ENCODE measurements around the gene MS4A6E. TPM values are rescaled to one million over a fixed set of nuclear protein-coding genes. Genes with fewer than 3 reads are reported as not detected.
"Not testable (repeated sequence)": the region's sequence is repeated elsewhere in the genome, so short reads cannot be mapped to it uniquely, and the experiment has no call there.

MS4A6E gene
- total RNA-seq, 1 donor from 2014 or later = not detected

DNA sequence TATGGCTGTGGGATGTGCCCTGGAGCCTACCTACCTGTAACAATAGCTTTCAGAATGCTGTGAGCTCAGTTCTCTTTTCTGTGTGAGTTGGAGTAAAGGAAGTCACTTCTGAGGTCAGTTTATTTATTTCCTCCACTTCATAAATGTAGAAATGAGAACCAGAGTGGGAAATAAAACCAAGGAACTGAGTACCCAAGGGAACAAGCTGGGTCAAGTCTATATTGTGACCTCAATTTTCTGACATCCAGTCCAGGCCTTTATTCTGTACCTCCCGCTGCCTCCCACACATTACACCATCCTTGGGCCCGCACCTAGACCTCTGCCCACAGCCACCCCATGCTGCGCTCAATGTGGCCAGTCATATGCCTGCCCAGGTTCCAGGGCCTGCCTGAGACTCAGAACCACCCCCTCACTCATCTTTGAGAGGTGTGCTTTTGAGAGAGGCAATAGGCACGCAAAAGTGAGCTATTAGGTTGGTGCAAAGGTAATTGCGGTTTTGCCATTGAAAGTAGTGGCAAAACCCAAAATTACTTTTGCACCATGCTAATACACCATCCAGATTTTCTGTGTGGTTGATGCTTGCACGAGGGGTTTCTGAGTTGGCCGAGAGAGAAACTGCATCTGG lies 9.8 kb downstream of the MS4A6E start:
- intact Hi-C loops (cut with micrococcal nuclease) = no loop called here

- intact Hi-C loops (cut with micrococcal nuclease) = no loop called here
Measured at GRCh38 chr11:60338053-60338452, 11.0 kb downstream of the MS4A6E start.

DNA sequence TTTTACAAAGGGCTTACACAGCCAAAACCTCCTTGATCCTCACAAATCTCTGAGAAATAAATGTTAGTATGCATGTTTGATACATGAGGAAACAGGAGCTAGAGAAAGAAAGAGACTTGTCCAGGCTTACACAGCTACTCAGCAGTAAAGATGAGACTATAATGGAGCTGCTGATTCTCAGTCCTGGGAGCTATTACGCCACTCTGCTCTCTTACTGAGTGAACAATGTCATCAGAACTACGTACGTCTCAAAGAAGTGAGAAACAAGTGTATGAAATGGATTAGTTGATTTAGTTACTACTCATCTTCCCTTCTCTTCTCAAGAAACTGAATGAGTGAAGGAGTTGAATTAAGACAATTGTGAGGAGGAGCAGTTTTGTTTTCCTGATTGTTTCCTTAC lies 12.3 kb downstream of the MS4A6E start:
- intact Hi-C loops (cut with micrococcal nuclease) = no loop called here

- intact Hi-C loops (cut with micrococcal nuclease) = loop anchor here (1.0 kb wide), 1 partner anchor 275 kb away; no protein-coding TSS in a partner anchor
Measured at GRCh38 chr11:60343094-60343704, 16.1 kb downstream of the MS4A6E start.

DNA sequence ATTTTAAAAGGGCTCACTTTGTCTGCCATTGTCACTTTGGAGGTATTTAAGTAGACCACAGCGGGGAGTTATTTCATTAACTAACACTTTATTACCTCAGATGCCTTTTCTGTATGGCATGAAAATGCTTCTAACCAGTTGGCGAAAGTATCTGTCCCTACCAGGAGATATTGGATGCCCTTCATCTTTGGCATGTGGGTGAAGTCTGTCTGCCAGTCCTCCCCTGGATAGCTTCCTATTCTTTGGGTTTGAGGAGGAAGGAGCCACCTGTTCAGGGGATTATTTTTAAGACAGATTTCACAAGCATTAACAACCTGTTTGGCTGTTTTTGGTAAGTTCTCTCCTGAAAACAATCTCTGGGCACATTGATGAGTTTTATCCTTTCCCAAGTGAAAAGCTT lies 17.1 kb downstream of the MS4A6E start:
- intact Hi-C loops (cut with micrococcal nuclease) = no loop called here

DNA sequence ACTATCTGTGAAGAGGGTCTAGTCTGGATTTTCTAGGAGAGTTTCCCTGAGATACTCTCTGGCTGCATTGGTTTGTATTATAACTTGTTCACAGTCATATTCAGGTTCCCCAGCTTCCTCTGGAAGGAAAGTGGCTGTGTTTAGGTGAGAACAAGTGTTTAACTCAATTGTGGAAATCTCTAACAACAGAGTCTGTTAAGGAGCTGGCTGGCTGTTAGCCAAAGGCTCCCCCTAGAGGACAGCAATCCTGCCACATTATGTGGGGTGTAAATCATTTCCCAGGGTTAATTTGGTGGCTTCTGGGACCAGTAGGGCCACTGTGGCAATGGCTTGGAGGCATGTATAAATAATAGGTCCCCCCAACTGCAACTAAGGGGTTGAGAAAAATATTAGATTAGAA lies 18.4 kb downstream of the MS4A6E start:
- intact Hi-C loops (cut with micrococcal nuclease) = no loop called here

GRCh38 chr11:60347084-60347797 lies 20.2 kb downstream of the MS4A6E start:
- intact Hi-C loops (cut with micrococcal nuclease) = no loop called here

DNA sequence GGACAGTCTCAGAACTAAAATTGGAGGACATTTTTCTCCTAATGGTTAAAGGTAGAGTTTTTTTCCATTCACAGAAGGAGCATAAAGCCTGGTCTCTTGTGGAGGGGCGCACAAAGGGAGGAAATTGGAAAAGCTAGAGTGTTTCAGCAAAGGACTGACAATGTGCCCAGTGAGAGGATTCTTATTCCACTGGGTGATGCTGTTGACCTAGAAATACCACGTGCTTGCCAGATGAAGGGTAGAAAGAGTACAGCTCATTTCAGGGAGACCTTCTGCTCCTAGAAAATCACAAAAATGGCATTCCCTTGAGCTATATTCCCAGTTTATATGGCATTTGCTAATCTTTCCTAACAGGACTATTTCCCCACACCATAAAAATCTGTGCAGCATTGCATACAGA lies 21.1 kb downstream of the MS4A6E start:
- intact Hi-C loops (cut with micrococcal nuclease) = no loop called here

- intact Hi-C loops (cut with micrococcal nuclease) = no loop called here
Measured at GRCh38 chr11:60349990-60350389, 22.9 kb downstream of the MS4A6E start.

DNA sequence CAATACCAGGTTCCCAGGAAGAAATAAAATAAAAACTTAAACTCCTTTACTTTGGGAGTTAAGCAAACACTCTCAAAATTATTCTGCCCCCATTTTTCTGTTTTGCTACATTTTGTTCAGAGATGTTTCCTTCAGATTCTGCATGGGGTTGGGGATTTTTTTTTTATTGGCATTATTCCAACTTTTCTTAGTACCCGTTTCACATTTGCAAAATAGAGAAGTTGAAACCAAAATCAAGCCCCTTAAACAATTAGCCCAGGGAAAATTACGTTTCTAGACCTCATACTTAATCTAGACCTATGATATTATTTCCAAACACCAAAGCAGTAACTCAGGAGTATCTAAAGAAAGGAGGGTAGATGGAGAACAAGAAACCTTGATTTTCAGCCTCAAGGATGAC lies 30.7 kb downstream of the MS4A6E start:
- intact Hi-C loops (cut with micrococcal nuclease) = no loop called here

DNA sequence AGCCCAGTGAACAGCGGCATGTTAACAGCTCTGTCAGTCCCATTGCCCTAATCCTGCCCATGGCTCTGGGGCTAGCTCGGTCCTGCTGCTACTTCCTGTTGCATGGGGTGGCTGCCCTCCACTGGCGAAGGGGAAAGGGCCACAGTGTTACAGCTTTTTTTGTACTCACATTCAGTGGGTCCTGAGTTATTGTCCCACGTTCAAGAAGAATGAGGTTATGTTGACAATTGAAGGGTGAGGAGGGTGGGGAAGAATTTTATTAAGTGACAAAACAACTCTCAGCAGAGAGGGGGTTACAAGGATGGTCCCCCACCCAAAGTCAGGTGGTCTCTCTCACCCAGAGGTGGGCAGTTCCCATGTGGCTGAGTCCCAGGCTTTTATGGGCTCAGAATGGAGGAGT lies 33.6 kb downstream of the MS4A6E start:
- intact Hi-C loops (cut with micrococcal nuclease) = no loop called here

- intact Hi-C loops (cut with micrococcal nuclease) = no loop called here
Measured at GRCh38 chr11:60362241-60362640, 35.2 kb downstream of the MS4A6E start.

- intact Hi-C loops (cut with micrococcal nuclease) = loop anchor here (1.0 kb wide), 2 partner anchors 122 to 254 kb away; no protein-coding TSS in a partner anchor
Measured at GRCh38 chr11:60363542-60364470, 36.8 kb downstream of the MS4A6E start.

- intact Hi-C loops (cut with micrococcal nuclease) = not testable (repeated sequence)
Measured at GRCh38 chr11:60366262-60366904, 39.3 kb downstream of the MS4A6E start.

DNA sequence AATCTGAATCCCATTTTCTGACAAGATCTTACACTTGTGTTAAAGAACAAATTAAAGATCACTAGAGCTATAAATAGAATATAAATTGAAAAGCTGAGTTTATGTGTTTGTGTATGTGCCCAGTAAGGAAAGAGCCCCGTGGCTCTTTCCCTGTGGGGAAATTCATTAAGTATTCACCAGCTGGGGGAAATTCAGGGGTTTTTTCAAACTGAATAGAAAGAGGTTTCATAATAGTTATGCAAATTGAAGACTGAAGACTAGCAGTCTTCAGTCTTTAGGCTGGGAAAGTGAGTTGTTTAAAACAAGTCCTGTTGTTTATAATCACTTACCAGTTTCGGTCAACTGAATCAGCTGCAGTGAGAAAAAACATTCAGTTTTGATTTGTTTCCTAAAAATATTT lies 40.0 kb downstream of the MS4A6E start:
- intact Hi-C loops (cut with micrococcal nuclease) = no loop called here

DNA sequence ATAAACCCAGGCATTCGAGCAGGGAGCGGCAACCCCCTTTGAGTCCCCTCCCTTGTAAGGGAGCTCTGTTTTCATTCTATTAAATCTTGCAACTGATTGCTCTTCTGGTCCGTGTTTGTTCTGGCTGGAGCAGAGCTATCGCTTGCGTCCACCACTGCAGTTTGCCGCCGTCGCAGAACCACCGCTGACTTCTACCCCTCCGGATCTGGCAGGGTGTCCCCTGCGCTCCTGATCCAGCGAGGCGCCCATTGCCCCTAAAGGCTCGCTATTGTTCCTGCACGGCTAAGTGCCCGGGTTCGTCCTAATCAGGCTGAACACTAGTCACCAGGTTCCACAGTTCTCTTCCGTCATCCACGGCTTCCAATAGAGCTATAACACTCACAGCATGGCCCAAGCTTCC lies 40.8 kb downstream of the MS4A6E start:
- intact Hi-C loops (cut with micrococcal nuclease) = no loop called here

DNA sequence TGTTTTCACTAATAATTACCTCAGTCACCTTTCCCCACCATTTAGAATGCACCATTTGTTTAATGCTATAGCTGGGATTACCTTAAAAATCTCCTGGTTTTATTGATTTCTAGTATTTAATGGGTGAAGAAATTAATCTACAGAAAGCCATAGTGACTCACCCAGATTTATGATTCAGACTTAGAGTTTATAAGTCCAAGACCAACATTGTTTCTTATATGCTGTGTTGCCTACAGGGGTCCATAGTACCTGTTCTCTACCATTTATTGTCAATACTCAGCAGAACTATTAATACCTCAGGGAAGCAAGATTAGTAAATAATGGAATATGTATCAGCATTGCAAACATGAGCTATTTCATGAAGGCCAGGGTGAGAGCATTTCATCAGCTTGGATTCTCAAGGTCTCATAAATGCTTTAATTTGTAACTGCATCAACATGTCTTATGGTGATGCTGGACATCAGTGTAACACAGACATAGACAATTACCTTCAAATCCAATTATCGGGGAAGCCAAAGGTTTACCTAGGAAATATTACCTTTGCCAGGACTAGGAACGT lies 43.3 kb downstream of the MS4A6E start:
- intact Hi-C loops (cut with micrococcal nuclease) = no loop called here

DNA sequence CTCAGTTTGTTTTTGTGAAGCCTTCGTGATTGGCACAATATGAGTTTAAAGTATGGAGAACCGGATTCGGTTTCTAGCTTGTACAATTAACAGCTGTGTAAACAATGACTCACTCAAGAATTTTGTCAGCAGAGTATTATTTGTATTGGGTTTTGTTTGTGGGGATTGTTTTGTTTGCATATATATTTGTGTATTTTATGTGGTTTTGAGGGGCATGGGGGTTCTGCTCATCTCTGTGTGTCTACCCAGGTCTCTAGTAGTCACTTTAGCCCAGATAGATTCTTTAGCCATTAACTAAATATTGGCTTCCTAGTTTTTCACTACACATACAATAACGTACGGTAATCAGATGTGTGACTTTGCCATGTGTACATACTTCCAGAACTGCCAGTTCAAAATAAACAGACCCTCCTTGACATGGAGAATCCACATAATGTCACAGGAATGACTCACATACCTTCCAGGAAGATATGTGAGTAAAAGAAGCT lies 43.8 kb downstream of the MS4A6E start:
- intact Hi-C loops (cut with micrococcal nuclease) = no loop called here

- intact Hi-C loops (cut with micrococcal nuclease) = no loop called here
Measured at GRCh38 chr11:60371386-60371785, 44.3 kb downstream of the MS4A6E start.

DNA sequence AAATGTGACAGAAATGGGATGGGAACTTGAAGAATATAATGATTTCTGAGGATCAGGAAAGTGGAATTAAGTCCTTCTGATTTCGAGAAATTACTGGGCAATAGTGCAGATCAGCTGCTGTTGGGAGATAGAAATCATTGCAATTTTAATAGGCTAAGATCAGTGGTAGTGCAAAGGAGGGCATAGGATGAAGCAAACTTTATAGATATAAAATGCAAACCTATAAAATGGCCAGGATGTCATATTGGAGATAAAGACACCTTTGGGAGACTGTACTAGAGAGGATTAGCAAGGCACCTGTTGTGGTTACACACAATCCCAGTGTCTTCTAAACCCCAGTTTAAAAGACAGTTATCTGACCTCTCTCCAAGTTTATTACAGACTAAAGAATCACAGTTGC lies 44.8 kb downstream of the MS4A6E start:
- intact Hi-C loops (cut with micrococcal nuclease) = no loop called here

GRCh38 chr11:60372767-60373166 lies 45.7 kb downstream of the MS4A6E start:
- intact Hi-C loops (cut with micrococcal nuclease) = no loop called here
